GM12892 (cell line): ENCODE results near the gene TIMM10.

Experiments
- POLR2A ChIP-seq: IDR thresholded peaks from 2 replicates; pipeline ENCODE4 v1.6.1; 2011; ENCODE audit warnings: low read depth, low read length, control low read depth
- POLR2AphosphoS5 ChIP-seq: IDR thresholded peaks from 2 replicates; pipeline ENCODE4 v1.6.1; 2011; ENCODE audit warnings: low read depth, low read length, control low read depth
- TAF1 ChIP-seq: IDR thresholded peaks from 2 replicates; pipeline ENCODE4 v1.6.1; 2011; ENCODE audit warnings: low read depth, mild to moderate bottlenecking, control low read depth, low read length, borderline replicate concordance

- TF ChIP-seq POLR2AphosphoS5 = no peak
- TF ChIP-seq POLR2A = no peak
- TF ChIP-seq TAF1 = no peak
Measured at GRCh38 chr11:57482782-57483561, 47.6 kb downstream of the TIMM10 start.
